Prostate gland (tissue), 2 donors: ENCODE data around the gene CYB561A3.

ENCODE experiments used
- CTCF ChIP-seq, 4 experiments: fragments of 200-600 bp in 2 of 4; fragments of 450-650 bp in 2 of 4; sonication (generic) in 2 of 4; IDR thresholded peaks; 1 replicate in 3 of 4; 2 replicates in 1 of 4; pipeline ENCODE4 v1.5.1; 2016 to 2019; ENCODE audit warnings: antibody characterized with exemption in 4 of 4, mild to moderate bottlenecking in 2 of 4, moderate library complexity in 2 of 4
- POLR2A ChIP-seq: fragments of 450-650 bp; IDR thresholded peaks from one replicate; pipeline ENCODE4 v1.6.1; 2016; ENCODE audit warnings: antibody characterized with exemption, mild to moderate bottlenecking

- peak in 2 of 4 experiments; percentile 10 to 16 for TF ChIP-seq CTCF (IDR thresholded peaks at IDR 0.05)
- peak; percentile 83 for TF ChIP-seq POLR2A
These were observed 28.7 kb downstream of the CYB561A3 start, which contains the start of the genes DDB1 and TKFC for GRCh38 chr11:61332797-61333549.
